ENCODE measurements around the gene ANTXR1. TPM values are rescaled to one million over a fixed set of nuclear protein-coding genes. Genes with fewer than 3 reads are reported as not detected.

The ANTXR1 gene
- total RNA-seq, 1 donor from 2014 or later = 69.5 TPM

GRCh38 chr2:69089998-69090397, 77.0 kb downstream of the ANTXR1 start:
- Mint-ChIP-seq H3K4me3 (no peak overlapping the region), H3K36me3 (peaks cover 41% of the 10 kb centered on the region), H3K27ac (no peak overlapping the region)

GRCh38 chr2:69090820-69091219, 77.8 kb downstream of the ANTXR1 start:
- H3K27me3 Mint-ChIP-seq = no peaks in the 10 kb centered on the region
- TF ChIP-seq CTCF (conservative IDR thresholded peaks at IDR 0.05) = no peak
- peaks cover 46% of the 10 kb centered on the region for H3K36me3 Mint-ChIP-seq
- H3K9me3 Mint-ChIP-seq = no peaks in the 10 kb centered on the region
- peaks cover 9% of the 10 kb centered on the region for H3K4me1 Mint-ChIP-seq (ENCODE audit: unreplicated experiment)
- no peak overlapping the region for H3K27ac Mint-ChIP-seq
- no peak overlapping the region for H3K4me3 Mint-ChIP-seq
- no peak for DNase-seq (ENCODE audit: extremely low spot score, unreplicated experiment)

More at GRCh38 chr2:69089998-69090397, 77.0 kb downstream of the ANTXR1 start:
- no peaks in the 10 kb centered on the region for H3K9me3 Mint-ChIP-seq
- TF ChIP-seq CTCF (conservative IDR thresholded peaks at IDR 0.05) = no peak
- peaks cover 9% of the 10 kb centered on the region for H3K4me1 Mint-ChIP-seq (ENCODE audit: unreplicated experiment)
- no peak for DNase-seq (ENCODE audit: extremely low spot score, unreplicated experiment)
- H3K27me3 Mint-ChIP-seq = no peaks in the 10 kb centered on the region

GRCh38 chr2:69092857-69093256, 79.9 kb downstream of the ANTXR1 start:
- TF ChIP-seq CTCF (conservative IDR thresholded peaks at IDR 0.05) = no peak
- H3K4me1 Mint-ChIP-seq (ENCODE audit: unreplicated experiment) = peaks cover 1% of the 10 kb centered on the region

GRCh38 chr2:69095305-69095704, 82.3 kb downstream of the ANTXR1 start:
- H3K4me3 Mint-ChIP-seq = no peak overlapping the region
- DNase-seq (ENCODE audit: extremely low spot score, unreplicated experiment) = no peak
- TF ChIP-seq CTCF (conservative IDR thresholded peaks at IDR 0.05) = no peak
- H3K36me3 Mint-ChIP-seq = peaks cover 47% of the 10 kb centered on the region
- no peaks in the 10 kb centered on the region for H3K9me3 Mint-ChIP-seq
- H3K27me3 Mint-ChIP-seq = no peaks in the 10 kb centered on the region
- H3K4me1 Mint-ChIP-seq (ENCODE audit: unreplicated experiment) = no peaks in the 10 kb centered on the region
- H3K27ac Mint-ChIP-seq = no peak overlapping the region

More at GRCh38 chr2:69092857-69093256, 79.9 kb downstream of the ANTXR1 start:
- H3K36me3 Mint-ChIP-seq = peaks cover 42% of the 10 kb centered on the region
- DNase-seq (ENCODE audit: extremely low spot score, unreplicated experiment) = no peak
- H3K4me3 Mint-ChIP-seq = no peak overlapping the region
- no peaks in the 10 kb centered on the region for H3K27me3 Mint-ChIP-seq
- H3K9me3 Mint-ChIP-seq = no peaks in the 10 kb centered on the region
- H3K27ac Mint-ChIP-seq = no peak overlapping the region

GRCh38 chr2:69096326-69097095, 83.5 kb downstream of the ANTXR1 start:
- Mint-ChIP-seq H3K4me1 (ENCODE audit: unreplicated experiment) (no peaks in the 10 kb centered on the region), H3K36me3 (peaks cover 42% of the 10 kb centered on the region), H3K9me3 (no peaks in the 10 kb centered on the region), H3K27me3 (no peaks in the 10 kb centered on the region), H3K27ac (no peak overlapping the region), H3K4me3 (no peak overlapping the region)
- no peak for TF ChIP-seq CTCF (conservative IDR thresholded peaks at IDR 0.05)
- no peak for DNase-seq (ENCODE audit: extremely low spot score, unreplicated experiment)

Measured in type B pancreatic cell (in vitro differentiated cells).